CD8-positive, alpha-beta memory T cell (primary cell): ENCODE results near the gene MYH10. TPM values are rescaled to one million over a fixed set of nuclear protein-coding genes. Genes with fewer than 3 reads are reported as not detected.
A peak's percentile ranks its signal among the peaks of the same experiment; 100 is the strongest.

Experiments
- CTCF ChIA-PET: fragments of 350-600 bp; sonication (Branson Sonifier 250); formaldehyde crosslinking; loops from one replicate; lab custom pipeline; 2021; ENCODE audit warnings: antibody characterized with exemption; lab: Charles Lee
- POLR2A ChIA-PET: fragments of 350-600 bp; sonication (Branson Sonifier 250); formaldehyde crosslinking; loops from one replicate; lab custom pipeline; 2021; ENCODE audit warnings: antibody characterized with exemption; lab: Charles Lee
- DNase-seq, 5 donors: peaks; one replicate each; pipeline versions ENCODE4 v3.0.0 to v3.0.0-alpha.2; 2020 to 2022; ENCODE audit warnings: mixed read lengths in 1 of 5
- H3K27ac ChIP-seq: one replicate; pipeline ENCODE4 v1.7.0; 2013; ENCODE audit warnings: low read depth, mild to moderate bottlenecking, low read length, moderate library complexity
- H3K27me3 ChIP-seq: 2 replicates; pipeline ENCODE4 v1.7.0; 2013; ENCODE audit warnings: low read length, mild to moderate bottlenecking; ENCODE audit not compliant: insufficient read depth, poor library complexity, severe bottlenecking
- H3K36me3 ChIP-seq: 2 replicates; pipeline ENCODE4 v1.7.0; 2013; ENCODE audit warnings: mild to moderate bottlenecking, low read length, moderate library complexity; ENCODE audit not compliant: insufficient read depth
- H3K4me1 ChIP-seq: 2 replicates; pipeline ENCODE4 v1.7.0; 2013; ENCODE audit warnings: mild to moderate bottlenecking, low read length, moderate library complexity; ENCODE audit not compliant: insufficient read depth
- H3K4me3 ChIP-seq: 2 replicates; pipeline ENCODE4 v1.7.0; 2013; ENCODE audit warnings: mild to moderate bottlenecking, low read length
- H3K9me3 ChIP-seq: 2 replicates; pipeline ENCODE4 v1.7.0; 2013; ENCODE audit warnings: mild to moderate bottlenecking, low read length
- H3K27ac Mint-ChIP-seq, 8 donors: one replicate each; pipeline ENCODE4 v1.8.0; 2020 to 2021; ENCODE audit warnings: mixed read lengths in 8 of 8, mild to moderate bottlenecking in 6 of 8, inconsistent platforms in 3 of 8, moderate library complexity in 3 of 8
- H3K27me3 Mint-ChIP-seq, 2 donors: one replicate each; pipeline ENCODE4 v1.8.0; 2020 to 2021; ENCODE audit warnings: mixed read lengths in 2 of 2, mild to moderate bottlenecking in 1 of 2, moderate library complexity in 1 of 2
- H3K36me3 Mint-ChIP-seq, 3 donors: one replicate each; pipeline ENCODE4 v1.8.0; 2020 to 2021; ENCODE audit warnings: mixed read lengths in 3 of 3, inconsistent platforms in 1 of 3, mild to moderate bottlenecking in 1 of 3
- H3K4me1 Mint-ChIP-seq, 3 donors: one replicate each; pipeline ENCODE4 v1.8.0; 2020 to 2021; ENCODE audit warnings: mixed read lengths in 3 of 3, inconsistent platforms in 1 of 3, mild to moderate bottlenecking in 1 of 3
- H3K4me3 Mint-ChIP-seq, 7 donors: one replicate each; pipeline ENCODE4 v1.8.0; 2020 to 2021; ENCODE audit warnings: mixed read lengths in 7 of 7, mild to moderate bottlenecking in 6 of 7, moderate library complexity in 4 of 7, inconsistent platforms in 2 of 7
- H3K9me3 Mint-ChIP-seq, 5 donors: one replicate each; pipeline ENCODE4 v1.8.0; 2020 to 2022; ENCODE audit warnings: mixed read lengths in 5 of 5, mild to moderate bottlenecking in 3 of 5, moderate library complexity in 2 of 5, inconsistent platforms in 1 of 5
- polyA plus RNA-seq: library from polyadenylated mRNA; unstranded; fragments of 300-500 nt; fragmentation: Illumina TruSeq; gene quantifications from one replicate; pipeline ENCODE4 v1.2.3, GENCODE V29; 2021
- total RNA-seq, 2 experiments: library from RNA; stranded (reverse); gene quantifications; one replicate each; pipeline ENCODE4 v1.2.3, GENCODE V29; 2021

MYH10 gene
- total and polyA plus RNA-seq, 3 experiments from 2014 or later, result 2.4 to 7.5 (median 6.7) TPM

DNA sequence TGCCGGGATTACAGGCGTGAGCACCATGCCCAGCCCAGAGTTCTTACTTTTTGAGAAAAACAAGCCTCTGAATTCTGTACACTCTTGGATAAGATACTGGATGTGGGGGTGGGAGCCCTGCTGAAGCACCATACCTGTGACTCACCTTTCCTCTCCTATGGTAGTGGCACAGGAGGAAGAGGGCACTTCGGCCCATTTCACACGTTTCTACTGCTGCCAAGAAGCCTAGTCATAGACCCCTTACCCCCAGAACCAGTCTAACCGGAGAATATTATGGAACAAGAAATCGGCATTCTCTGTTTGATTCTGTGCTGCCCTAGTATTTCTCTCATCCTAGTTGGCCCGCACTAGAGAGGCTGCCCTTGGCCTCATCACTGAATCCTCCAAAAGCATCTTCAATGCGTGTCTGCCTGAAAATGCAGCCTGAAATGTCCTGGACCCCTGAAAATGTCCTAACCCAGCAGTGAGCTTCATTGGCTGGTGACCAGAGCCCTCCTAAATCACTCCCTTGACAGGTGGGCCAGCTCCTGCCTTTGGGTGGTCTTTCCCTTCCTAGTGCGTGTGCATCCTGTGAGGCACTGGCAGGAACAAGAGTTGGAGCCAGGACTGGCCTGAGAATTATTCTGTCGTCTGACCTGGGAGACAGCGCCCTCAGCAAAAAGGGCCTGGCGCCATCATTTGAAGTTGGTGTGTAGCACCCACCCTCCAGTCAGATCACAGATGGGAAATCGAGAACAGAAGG lies 156.9 kb downstream of the MYH10 start:
- no peaks in the 10 kb centered on the region for H3K4me1 ChIP-seq
- no peak overlapping the region for H3K27ac ChIP-seq
- ChIA-PET POLR2A (no interaction called here), CTCF (no interaction called here)
- no peaks in the 10 kb centered on the region for H3K9me3 ChIP-seq
- peaks cover 0 to 2% (median 0%) of the 10 kb centered on the region in 3 donors for H3K4me1 Mint-ChIP-seq
- H3K36me3 ChIP-seq, result peaks cover 38% of the 10 kb centered on the region
- H3K36me3 Mint-ChIP-seq, result peaks cover 11 to 93% (median 29%) of the 10 kb centered on the region in 3 donors
- H3K4me3 ChIP-seq, result no peak overlapping the region
- DNase-seq, result no peak
- no peaks in the 10 kb centered on the region for H3K27me3 ChIP-seq
- H3K9me3 Mint-ChIP-seq, result no peaks in the 10 kb centered on the region
- peak overlapping the region in 2 of 8 donors; percentile 15 to 58 for H3K27ac Mint-ChIP-seq
- H3K27me3 Mint-ChIP-seq, result no peaks in the 10 kb centered on the region
- no peak overlapping the region for H3K4me3 Mint-ChIP-seq

DNA sequence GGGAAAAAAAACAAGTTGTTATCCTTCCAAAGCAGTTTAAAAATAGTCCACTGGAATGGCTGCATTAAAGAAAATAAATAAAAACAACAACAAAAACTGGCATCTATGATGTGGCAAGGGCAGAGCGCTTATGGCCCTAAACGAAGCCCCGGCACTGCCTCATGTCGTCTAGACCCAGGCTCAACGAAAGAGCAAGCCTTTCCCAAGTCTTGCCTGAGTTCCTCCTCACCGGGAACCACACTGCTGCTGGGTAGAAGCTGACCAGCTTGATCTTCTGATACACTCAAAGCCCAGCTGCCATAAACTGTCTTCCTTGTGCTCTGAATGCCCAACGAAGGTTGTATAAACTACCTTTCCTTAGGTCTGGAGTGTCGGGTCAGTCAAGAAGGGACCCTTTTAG lies 157.9 kb downstream of the MYH10 start:
- ChIA-PET POLR2A (no interaction called here), CTCF (no interaction called here)
- Histone ChIP-seq H3K4me1 (no peaks in the 10 kb centered on the region), H3K27me3 (no peaks in the 10 kb centered on the region), H3K4me3 (no peak overlapping the region), H3K9me3 (no peaks in the 10 kb centered on the region), H3K36me3 (peaks cover 43% of the 10 kb centered on the region), H3K27ac (no peak overlapping the region)
- H3K27me3 Mint-ChIP-seq, result no peaks in the 10 kb centered on the region
- H3K4me1 Mint-ChIP-seq, result no peaks in the 10 kb centered on the region
- H3K27ac Mint-ChIP-seq, result no peak overlapping the region
- H3K4me3 Mint-ChIP-seq, result no peak overlapping the region
- no peaks in the 10 kb centered on the region for H3K9me3 Mint-ChIP-seq
- H3K36me3 Mint-ChIP-seq, result peaks cover 11 to 93% (median 35%) of the 10 kb centered on the region in 3 donors
- no peak for DNase-seq

DNA sequence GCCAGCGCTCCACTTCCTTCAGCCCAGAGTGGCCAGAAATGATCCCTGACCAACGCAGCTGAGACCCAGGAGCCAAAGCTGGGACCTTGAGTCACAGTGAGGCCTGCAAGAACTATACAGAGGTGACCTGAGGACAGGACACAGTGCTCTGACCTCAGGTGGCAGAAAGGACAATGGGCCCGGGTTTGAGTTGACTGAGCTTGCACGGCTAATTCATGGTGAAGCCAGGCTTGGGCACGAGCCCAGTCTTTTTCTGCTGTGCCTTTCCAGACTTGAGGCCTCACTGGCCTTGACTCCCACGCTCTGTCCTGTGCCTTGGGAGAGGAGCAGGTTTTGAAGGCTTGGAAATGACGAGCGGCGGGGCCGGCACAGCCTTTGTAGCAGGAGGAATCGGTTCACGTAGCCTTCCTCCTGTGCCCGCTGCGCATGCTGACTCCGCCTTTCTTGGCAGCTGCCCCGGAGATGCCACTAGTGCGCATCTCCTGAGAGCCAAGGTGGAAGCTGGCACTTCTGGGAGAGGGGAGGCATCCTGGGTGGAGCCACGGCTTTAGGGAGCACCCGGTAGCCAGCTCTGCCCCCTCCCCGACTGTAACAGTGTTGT lies 160.0 kb downstream of the MYH10 start:
- POLR2A ChIA-PET, result no interaction called here
- peaks cover 0 to 1% of the 10 kb centered on the region in 2 donors for H3K27me3 Mint-ChIP-seq
- CTCF ChIA-PET, result no interaction called here
- H3K4me1 Mint-ChIP-seq, result peaks cover 0 to 3% (median 0%) of the 10 kb centered on the region in 3 donors
- H3K4me3 Mint-ChIP-seq, result peak overlapping the region in 1 of 7 donors; percentile 32
- H3K27ac Mint-ChIP-seq, result peak overlapping the region in 1 of 8 donors; percentile 68
- no peak for DNase-seq
- Histone ChIP-seq H3K27ac (no peak overlapping the region), H3K9me3 (no peaks in the 10 kb centered on the region), H3K36me3 (peaks cover 51% of the 10 kb centered on the region), H3K4me3 (no peak overlapping the region), H3K27me3 (no peaks in the 10 kb centered on the region), H3K4me1 (no peaks in the 10 kb centered on the region)
- H3K36me3 Mint-ChIP-seq, result peaks cover 6 to 90% (median 30%) of the 10 kb centered on the region in 3 donors
- no peaks in the 10 kb centered on the region for H3K9me3 Mint-ChIP-seq

DNA sequence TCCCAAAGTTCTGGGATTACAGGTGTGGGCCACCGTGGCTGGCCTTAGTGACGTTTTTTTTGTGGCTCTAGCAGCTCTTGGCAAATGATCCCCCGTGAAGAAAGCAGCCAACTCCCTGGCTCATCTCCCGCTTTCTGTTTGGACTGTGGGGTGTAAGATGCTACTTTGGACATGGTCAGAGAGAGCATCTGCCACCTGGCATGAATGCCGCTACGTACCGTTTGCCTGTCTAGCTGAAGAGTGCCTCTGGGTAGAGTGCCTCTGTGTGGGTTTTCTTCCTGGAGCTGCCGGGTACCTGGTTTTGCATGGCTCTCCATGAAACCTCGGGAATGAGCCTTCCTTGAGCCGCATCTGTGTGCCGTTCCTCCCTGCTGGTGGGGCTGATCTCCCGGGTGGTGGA lies 160.6 kb downstream of the MYH10 start:
- H3K4me1 ChIP-seq, result no peaks in the 10 kb centered on the region
- H3K27me3 ChIP-seq, result no peaks in the 10 kb centered on the region
- Mint-ChIP-seq H3K4me1 (peaks cover 5 to 6% (median 5%) of the 10 kb centered on the region in 3 donors), H3K4me3 (peak overlapping the region in 1 of 7 donors; percentile 32), H3K27ac (no peak overlapping the region), H3K27me3 (peaks cover 0 to 1% of the 10 kb centered on the region in 2 donors), H3K36me3 (peaks cover 4 to 90% (median 27%) of the 10 kb centered on the region in 3 donors), H3K9me3 (no peaks in the 10 kb centered on the region)
- H3K36me3 ChIP-seq, result peaks cover 51% of the 10 kb centered on the region
- no peak overlapping the region for H3K27ac ChIP-seq
- CTCF ChIA-PET, result interaction anchor here (0.6 kb wide), 1 partner anchor 28 kb away, joined by 3 read pairs; no protein-coding TSS in a partner anchor
- no peak overlapping the region for H3K4me3 ChIP-seq
- no peaks in the 10 kb centered on the region for H3K9me3 ChIP-seq
- POLR2A ChIA-PET, result interaction anchor here (0.7 kb wide), 1 partner anchor 93 kb away, joined by 5 read pairs; no protein-coding TSS in a partner anchor
- DNase-seq, result no peak

DNA sequence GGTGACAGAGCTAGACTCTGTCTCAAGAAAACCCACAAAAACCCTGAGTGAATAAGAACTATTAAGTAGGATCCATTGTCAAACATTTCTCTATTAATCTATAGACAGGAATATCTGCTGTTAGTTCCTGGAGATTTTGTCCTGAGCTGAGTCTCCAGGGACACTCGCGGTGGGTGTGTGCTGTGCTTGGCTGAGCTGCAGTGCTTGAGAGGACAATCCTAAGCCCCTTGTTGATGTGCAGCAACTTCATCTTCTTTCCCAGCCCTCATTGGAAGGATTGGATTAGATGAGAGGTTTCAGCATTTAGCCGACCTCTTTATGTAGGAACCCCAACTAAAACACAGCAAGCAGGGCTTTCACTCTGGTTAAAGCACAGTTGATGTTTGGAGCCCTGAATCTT lies 161.5 kb downstream of the MYH10 start:
- peaks cover 12 to 16% (median 12%) of the 10 kb centered on the region in 3 donors for H3K4me1 Mint-ChIP-seq
- Histone ChIP-seq H3K9me3 (no peaks in the 10 kb centered on the region), H3K27ac (no peak overlapping the region), H3K36me3 (peaks cover 45% of the 10 kb centered on the region), H3K4me3 (no peak overlapping the region), H3K27me3 (no peaks in the 10 kb centered on the region), H3K4me1 (no peaks in the 10 kb centered on the region)
- CTCF ChIA-PET, result no interaction called here
- H3K4me3 Mint-ChIP-seq, result no peak overlapping the region
- peaks cover 0 to 1% of the 10 kb centered on the region in 2 donors for H3K27me3 Mint-ChIP-seq
- DNase-seq, result no peak
- no peaks in the 10 kb centered on the region for H3K9me3 Mint-ChIP-seq
- peaks cover 0 to 90% (median 22%) of the 10 kb centered on the region in 3 donors for H3K36me3 Mint-ChIP-seq
- peak overlapping the region in 1 of 8 donors; percentile 23 for H3K27ac Mint-ChIP-seq
- POLR2A ChIA-PET, result interaction anchor here (0.7 kb wide), 1 partner anchor 94 kb away, joined by 5 read pairs; no protein-coding TSS in a partner anchor

DNA sequence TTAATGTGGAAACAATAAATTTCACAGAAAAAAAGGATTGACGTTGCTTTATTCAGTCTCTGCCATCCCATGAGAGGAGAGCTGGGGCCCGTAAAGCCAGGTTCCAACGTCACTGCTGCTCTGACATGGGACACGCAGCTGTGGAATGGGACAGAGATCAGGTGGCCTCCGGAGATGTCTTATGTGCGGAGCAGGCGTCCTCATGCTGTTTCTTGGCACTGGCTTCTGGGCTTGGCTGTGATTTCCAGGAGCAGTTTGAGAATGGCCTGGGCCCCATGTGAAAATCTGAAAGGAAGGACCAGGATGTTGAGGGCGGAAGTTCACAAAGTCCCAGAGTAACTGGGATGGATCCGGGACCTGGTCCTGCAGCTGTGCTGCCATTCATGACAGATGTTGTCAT lies 162.4 kb downstream of the MYH10 start:
- DNase-seq, result no peak
- no peaks in the 10 kb centered on the region for H3K4me1 ChIP-seq
- H3K27me3 ChIP-seq, result no peaks in the 10 kb centered on the region
- peaks cover 13 to 22% (median 19%) of the 10 kb centered on the region in 3 donors for H3K4me1 Mint-ChIP-seq
- peaks cover 46% of the 10 kb centered on the region for H3K36me3 ChIP-seq
- no peaks in the 10 kb centered on the region for H3K9me3 ChIP-seq
- H3K4me3 ChIP-seq, result no peak overlapping the region
- H3K27me3 Mint-ChIP-seq, result peaks cover 0 to 1% of the 10 kb centered on the region in 2 donors
- no peaks in the 10 kb centered on the region for H3K9me3 Mint-ChIP-seq
- peak overlapping the region in 1 of 8 donors; percentile 78 for H3K27ac Mint-ChIP-seq
- ChIA-PET CTCF (no interaction called here), POLR2A (interaction anchor here (0.6 kb wide), 1 partner anchor 14 kb away, joined by 3 read pairs; no protein-coding TSS in a partner anchor)
- H3K27ac ChIP-seq, result no peak overlapping the region
- H3K36me3 Mint-ChIP-seq, result peaks cover 0 to 90% (median 18%) of the 10 kb centered on the region in 3 donors
- H3K4me3 Mint-ChIP-seq, result no peak overlapping the region

DNA sequence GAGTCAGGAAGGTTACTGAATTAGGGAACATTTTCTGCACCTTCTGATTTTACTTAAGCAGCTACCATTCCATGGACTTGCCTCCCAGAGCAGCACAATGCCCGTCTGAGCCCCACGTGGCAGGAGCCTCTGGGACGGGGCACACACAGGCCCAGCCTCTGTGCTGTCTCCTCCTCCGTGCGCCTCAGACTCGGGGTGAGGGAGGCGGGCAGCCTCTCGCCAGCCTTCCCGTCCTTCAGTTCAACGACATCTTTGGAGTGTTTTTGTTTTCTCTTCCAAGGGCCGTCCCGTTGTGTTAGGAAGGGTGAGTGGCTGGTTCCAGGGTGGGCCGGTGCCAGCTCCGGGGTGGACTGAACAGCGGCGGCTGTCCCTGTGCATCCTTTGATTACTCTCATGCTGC lies 163.0 kb downstream of the MYH10 start:
- no peak for DNase-seq
- Histone ChIP-seq H3K36me3 (peaks cover 51% of the 10 kb centered on the region), H3K27ac (no peak overlapping the region), H3K9me3 (no peaks in the 10 kb centered on the region), H3K27me3 (no peaks in the 10 kb centered on the region), H3K4me1 (no peaks in the 10 kb centered on the region), H3K4me3 (no peak overlapping the region)
- Mint-ChIP-seq H3K36me3 (peaks cover 0 to 90% (median 19%) of the 10 kb centered on the region in 3 donors), H3K9me3 (no peaks in the 10 kb centered on the region), H3K4me1 (peaks cover 13 to 26% (median 23%) of the 10 kb centered on the region in 3 donors), H3K4me3 (no peak overlapping the region), H3K27ac (no peak overlapping the region), H3K27me3 (peaks cover 0 to 1% of the 10 kb centered on the region in 2 donors)
- ChIA-PET CTCF (no interaction called here), POLR2A (no interaction called here)

DNA sequence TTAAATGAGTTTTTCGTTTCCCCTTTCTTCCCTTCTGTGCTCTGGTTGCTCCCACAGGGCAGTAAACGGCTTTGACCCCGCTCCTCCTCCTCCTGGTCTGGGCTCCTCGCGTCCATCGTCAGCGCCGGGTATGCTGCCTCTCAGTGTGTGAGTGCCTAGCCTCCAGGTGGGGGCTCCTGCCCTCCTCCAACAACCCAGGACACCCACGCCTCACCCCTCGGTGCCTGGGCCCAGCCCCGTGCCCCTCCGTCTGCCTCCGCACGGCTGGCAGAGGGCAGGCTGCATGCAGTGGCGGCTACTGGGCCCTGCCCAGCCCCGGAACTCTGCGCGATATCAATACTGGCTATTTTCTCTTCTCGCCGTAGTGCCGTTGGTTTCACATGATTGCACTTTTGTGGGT lies 163.7 kb downstream of the MYH10 start:
- CTCF ChIA-PET, result no interaction called here
- Histone ChIP-seq H3K4me1 (no peaks in the 10 kb centered on the region), H3K36me3 (peaks cover 55% of the 10 kb centered on the region), H3K9me3 (no peaks in the 10 kb centered on the region), H3K27ac (no peak overlapping the region), H3K4me3 (no peak overlapping the region), H3K27me3 (no peaks in the 10 kb centered on the region)
- DNase-seq, result no peak
- no peaks in the 10 kb centered on the region for H3K9me3 Mint-ChIP-seq
- no peak overlapping the region for H3K4me3 Mint-ChIP-seq
- H3K27ac Mint-ChIP-seq, result no peak overlapping the region
- POLR2A ChIA-PET, result no interaction called here
- H3K4me1 Mint-ChIP-seq, result peaks cover 13 to 26% (median 23%) of the 10 kb centered on the region in 3 donors
- peaks cover 0 to 1% of the 10 kb centered on the region in 2 donors for H3K27me3 Mint-ChIP-seq
- peaks cover 0 to 92% (median 19%) of the 10 kb centered on the region in 3 donors for H3K36me3 Mint-ChIP-seq
